Spleen (tissue), 11 donors: ENCODE measurements around the gene VWA2. TPM values are rescaled to one million over a fixed set of nuclear protein-coding genes. Genes with fewer than 3 reads are reported as not detected.

Experiments
- DNase-seq: peaks from one replicate; pipeline ENCODE4 v3.0.0-alpha.2; 2020
- H3K27ac ChIP-seq, 8 donors: fragments of 200-600 bp; sonication (generic) in 7 of 8; 1 replicate in 4 of 8; 2 replicates in 4 of 8; pipeline versions ENCODE4 v1.5.0 to v1.8.0; 2016 to 2021; ENCODE audit warnings: inconsistent platforms in 4 of 8, mild to moderate bottlenecking in 4 of 8, moderate library complexity in 1 of 8
- H3K27me3 ChIP-seq, 7 donors: fragments of 200-600 bp; sonication (generic) in 6 of 7; replicated peaks in 1 of 7; 1 replicate in 4 of 7; 2 replicates in 3 of 7; pipeline versions ENCODE4 v1.5.0 to v1.8.0; 2016 to 2021; ENCODE audit warnings: inconsistent platforms in 3 of 7, mild to moderate bottlenecking in 1 of 7
- H3K36me3 ChIP-seq, 6 donors: fragments of 200-600 bp; sonication (generic) in 5 of 6; 1 replicate in 4 of 6; 2 replicates in 2 of 6; pipeline versions ENCODE4 v1.5.0 to v1.8.0; 2016 to 2021; ENCODE audit warnings: inconsistent platforms in 2 of 6
- H3K4me1 ChIP-seq, 6 donors: fragments of 200-600 bp; sonication (generic) in 5 of 6; 1 replicate in 3 of 6; 2 replicates in 3 of 6; pipeline versions ENCODE4 v1.5.0 to v1.8.0; 2016 to 2021; ENCODE audit warnings: inconsistent platforms in 3 of 6
- H3K4me3 ChIP-seq, 8 donors: fragments of 200-600 bp; sonication (generic) in 7 of 8; 1 replicate in 4 of 8; 2 replicates in 4 of 8; pipeline versions ENCODE4 v1.5.0 to v1.8.0; 2016 to 2021; ENCODE audit warnings: inconsistent platforms in 4 of 8, mild to moderate bottlenecking in 4 of 8, moderate library complexity in 2 of 8
- H3K9me3 ChIP-seq, 8 donors: fragments of 200-600 bp; sonication (generic) in 7 of 8; 1 replicate in 4 of 8; 2 replicates in 4 of 8; pipeline versions ENCODE4 v1.5.0 to v1.8.0; 2016 to 2021; ENCODE audit warnings: inconsistent platforms in 4 of 8
- CTCF ChIP-seq, 11 experiments: fragments of 200-600 bp in 7 of 11; fragments of 450-650 bp in 4 of 11; sonication (generic) in 4 of 11; IDR thresholded peaks in 8 of 11; conservative IDR thresholded peaks in 3 of 11; 1 replicate in 7 of 11; 2 replicates in 4 of 11; pipeline versions ENCODE4 v1.4.0 to v1.8.0; 2016 to 2021; ENCODE audit warnings: antibody characterized with exemption in 11 of 11, inconsistent platforms in 4 of 11, mild to moderate bottlenecking in 1 of 11
- POLR2A ChIP-seq, 3 donors: fragments of 450-650 bp; IDR thresholded peaks; one replicate each; pipeline ENCODE4 v1.5.1; 2017; ENCODE audit warnings: antibody characterized with exemption in 3 of 3, mild to moderate bottlenecking in 1 of 3
- POLR2AphosphoS5 ChIP-seq, 3 donors: sonication (generic); formaldehyde crosslinking; IDR thresholded peaks; one replicate each; pipeline ENCODE4 v1.5.1; 2017; ENCODE audit warnings: antibody characterized with exemption in 3 of 3
- WGBS, 5 donors: extraction: QIAGEN DNeasy Blood & Tissue Kit in 3 of 5; methylation state at CpG; one replicate each; pipeline versions ENCODE4 v1.1.5 to v1.1.7; 2013 to 2018; 5-methylcytosine and 5-hydroxymethylcytosine counted together
- intact Hi-C: fragments of 100-400 bp; cut with DNase I; formaldehyde crosslinking; loops from one replicate; pipeline ENCODE4 v1.15.0; 2023; ENCODE audit warnings: low total_unique reads
- polyA plus RNA-seq, 3 donors: library from polyadenylated mRNA; stranded (reverse); fragments of 200-250 nt; gene quantifications; one replicate each; pipeline ENCODE4 v1.2.1, GENCODE V29; 2013
- total RNA-seq, 7 donors: library from RNA; depleted of rRNA in 3 of 7; stranded (reverse); fragments of >200 nt in 3 of 7; fragmentation: NEBNext Ultra II Directional in 4 of 7; extraction: Animal tissue kit (Norgen Biotek cat#: 25700) in 4 of 7; gene quantifications; one replicate each; pipeline versions ENCODE4 v1.1.0 to v1.2.1, GENCODE V29; 2016 to 2021
- donor health status: healthy with polysubstance abuse.
- donor health status: DM: no; HTN: no; CAD: no; lungs with moderate emphysema.
- donor health status: DM: no; HTN: no; CAD: no.
- donor health status: Bipolar disorder and iron deficiency.
- donor health status: healthy.
- donor health status: DM: no; HTN: no; CAD: no.
- donor health status: DM: yes; HTN: yes; CAD: no.

VWA2 gene
- total and polyA plus RNA-seq, 10 donors, result 0.02 to 1.9 (median 0.50) TPM; not detected in 1

- Histone ChIP-seq H3K9me3 (no peaks in the 10 kb centered on the region), H3K27ac (peak overlapping the region in 4 of 8 donors; percentile 17 to 50 (median 40))
- 65 to 76% (median 75%) methylated on average over 10 of the region's 10 CpGs for WGBS, 5 donors
Measured at GRCh38 chr10:114307731-114308130, 68.7 kb downstream of the VWA2 start.

GRCh38 chr10:114308531-114309363 lies 69.7 kb downstream of the VWA2 start:
- H3K27ac ChIP-seq, result peak overlapping the region in 4 of 8 donors; percentile 15 to 41 (median 32)
- peaks cover 3 to 34% (median 11%) of the 10 kb centered on the region in 6 donors for H3K4me1 ChIP-seq
- WGBS, 5 donors, result 73 to 84% (median 81%) methylated on average over 8 to 9 of the region's 9 CpGs
- H3K27me3 ChIP-seq, result no peaks in the 10 kb centered on the region
- no peak for TF ChIP-seq POLR2A (IDR thresholded peaks at IDR 0.05)
- no peak for TF ChIP-seq CTCF (IDR thresholded peaks at IDR 0.05 in 8 of 11, conservative IDR thresholded peaks at IDR 0.05 in 3 of 11)
- TF ChIP-seq POLR2AphosphoS5 (IDR thresholded peaks at IDR 0.05), result no peak
- H3K36me3 ChIP-seq, result peaks cover 0 to 74% (median 16%) of the 10 kb centered on the region in 6 donors
- intact Hi-C loops, result loop anchor here (10.0 kb wide), 1 partner anchor 146 kb away; no protein-coding TSS in a partner anchor
- DNase-seq, result peak; percentile 41
- H3K9me3 ChIP-seq, result no peaks in the 10 kb centered on the region
- no peak overlapping the region for H3K4me3 ChIP-seq

More at GRCh38 chr10:114307731-114308130, 68.7 kb downstream of the VWA2 start:
- Histone ChIP-seq H3K4me1 (peaks cover 5 to 38% (median 15%) of the 10 kb centered on the region in 6 donors), H3K27me3 (no peaks in the 10 kb centered on the region), H3K4me3 (no peak overlapping the region), H3K36me3 (peaks cover 0 to 68% (median 13%) of the 10 kb centered on the region in 6 donors)
- peak; percentile 37 for DNase-seq
- intact Hi-C loops, result loop anchor here (10.0 kb wide), 1 partner anchor 147 kb away; no protein-coding TSS in a partner anchor
- no peak for TF ChIP-seq POLR2A (IDR thresholded peaks at IDR 0.05)
- TF ChIP-seq CTCF (IDR thresholded peaks at IDR 0.05 in 8 of 11, conservative IDR thresholded peaks at IDR 0.05 in 3 of 11), result no peak
- no peak for TF ChIP-seq POLR2AphosphoS5 (IDR thresholded peaks at IDR 0.05)

- DNase-seq, result peak; percentile 37
- H3K9me3 ChIP-seq, result no peaks in the 10 kb centered on the region
- 54 to 81% (median 70%) methylated on average over 3 of the region's 3 CpGs for WGBS, 5 donors
- H3K4me3 ChIP-seq, result no peak overlapping the region
- no peak for TF ChIP-seq POLR2A (IDR thresholded peaks at IDR 0.05)
- no peak for TF ChIP-seq POLR2AphosphoS5 (IDR thresholded peaks at IDR 0.05)
- no peak for TF ChIP-seq CTCF (IDR thresholded peaks at IDR 0.05 in 8 of 11, conservative IDR thresholded peaks at IDR 0.05 in 3 of 11)
- peaks cover 0 to 77% (median 17%) of the 10 kb centered on the region in 6 donors for H3K36me3 ChIP-seq
- peaks cover 2 to 28% (median 7%) of the 10 kb centered on the region in 6 donors for H3K4me1 ChIP-seq
- peak overlapping the region in 3 of 8 donors; percentile 25 to 41 (median 38) for H3K27ac ChIP-seq
- H3K27me3 ChIP-seq, result no peaks in the 10 kb centered on the region
- intact Hi-C loops, result loop anchor here (10.0 kb wide), 1 partner anchor 145 kb away; no protein-coding TSS in a partner anchor
Measured at GRCh38 chr10:114309364-114309651, 70.3 kb downstream of the VWA2 start.

- DNase-seq, result peak; percentile 43
- TF ChIP-seq POLR2AphosphoS5 (IDR thresholded peaks at IDR 0.05) (peak in 2 of 3 donors; percentile 15 to 49), CTCF (IDR thresholded peaks at IDR 0.05 in 8 of 11, conservative IDR thresholded peaks at IDR 0.05 in 3 of 11) (no peak), POLR2A (IDR thresholded peaks at IDR 0.05) (no peak)
- peaks cover 0 to 79% (median 17%) of the 10 kb centered on the region in 6 donors for H3K36me3 ChIP-seq
- H3K27me3 ChIP-seq, result no peaks in the 10 kb centered on the region
- H3K27ac ChIP-seq, result peak overlapping the region in 5 of 8 donors; percentile 0 to 55 (median 33)
- no peaks in the 10 kb centered on the region for H3K9me3 ChIP-seq
- 72 to 90% (median 78%) methylated on average over 6 to 10 of the region's 10 CpGs for WGBS, 5 donors
- intact Hi-C loops, result no loop called here
- no peak overlapping the region for H3K4me3 ChIP-seq
- H3K4me1 ChIP-seq, result peaks cover 0 to 19% (median 1%) of the 10 kb centered on the region in 6 donors
Measured at GRCh38 chr10:114310346-114310745, 71.3 kb downstream of the VWA2 start.
